CD4-positive, CD25-positive, alpha-beta regulatory T cell (primary cell): Measurements from ENCODE around the gene BABAM2. TPM values are rescaled to one million over a fixed set of nuclear protein-coding genes. Genes with fewer than 3 reads are reported as not detected.

Source experiments
- ATAC-seq, 2 donors: fragments of 150-1000 bp; cut with Tn5 transposase; one replicate each; pipeline ENCODE4 v1.10.0; 2021; ENCODE audit warnings: low read depth in 2 of 2, moderate number of reproducible peaks in 2 of 2, moderate library complexity in 1 of 2
- DNase-seq, 3 donors: peaks; one replicate each; pipeline versions ENCODE4 v3.0.0 to v3.0.0-alpha.2; 2012 to 2022; ENCODE audit warnings: mixed read lengths in 1 of 3
- H3K27ac ChIP-seq: one replicate; pipeline ENCODE4 v1.7.0; 2013; ENCODE audit warnings: mild to moderate bottlenecking, low read length; ENCODE audit not compliant: insufficient read depth, poor library complexity, severe bottlenecking
- H3K27me3 ChIP-seq: one replicate; pipeline ENCODE4 v1.7.0; 2013; ENCODE audit warnings: low read length; ENCODE audit not compliant: control insufficient read depth, insufficient read depth
- H3K36me3 ChIP-seq: one replicate; pipeline ENCODE4 v1.7.0; 2013; ENCODE audit warnings: mild to moderate bottlenecking, low read length, moderate library complexity; ENCODE audit not compliant: control insufficient read depth, insufficient read depth
- H3K4me1 ChIP-seq: 2 replicates; pipeline ENCODE4 v1.7.0; 2013; ENCODE audit warnings: mild to moderate bottlenecking, low read length; ENCODE audit not compliant: insufficient read depth, control insufficient read depth, poor library complexity, severe bottlenecking
- H3K4me3 ChIP-seq: one replicate; pipeline ENCODE4 v1.7.0; 2013; ENCODE audit warnings: low read depth, mild to moderate bottlenecking, low read length, moderate library complexity
- H3K9me3 ChIP-seq, 2 experiments: 1 replicate in 1 of 2; 2 replicates in 1 of 2; pipeline ENCODE4 v1.7.0; 2013; ENCODE audit warnings: low read length in 2 of 2, mild to moderate bottlenecking in 1 of 2, moderate library complexity in 1 of 2; ENCODE audit not compliant: control insufficient read depth in 2 of 2
- H3K27ac Mint-ChIP-seq, 3 donors: one replicate each; pipeline ENCODE4 v1.8.0; 2020 to 2022; ENCODE audit warnings: mild to moderate bottlenecking in 3 of 3, mixed read lengths in 3 of 3, moderate library complexity in 2 of 3
- H3K27me3 Mint-ChIP-seq: one replicate; pipeline ENCODE4 v1.8.0; 2022; ENCODE audit warnings: mild to moderate bottlenecking, mixed read lengths
- H3K36me3 Mint-ChIP-seq: one replicate; pipeline ENCODE4 v1.8.0; 2020; ENCODE audit warnings: mixed read lengths
- H3K4me1 Mint-ChIP-seq, 4 donors: one replicate each; pipeline ENCODE4 v1.8.0; 2020 to 2022; ENCODE audit warnings: mixed read lengths in 4 of 4, mild to moderate bottlenecking in 1 of 4
- H3K4me3 Mint-ChIP-seq, 4 donors: one replicate each; pipeline ENCODE4 v1.8.0; 2020 to 2022; ENCODE audit warnings: mild to moderate bottlenecking in 4 of 4, mixed read lengths in 4 of 4, moderate library complexity in 3 of 4
- H3K9me3 Mint-ChIP-seq, 7 donors: one replicate each; pipeline ENCODE4 v1.8.0; 2020 to 2022; ENCODE audit warnings: mixed read lengths in 7 of 7, mild to moderate bottlenecking in 3 of 7, moderate library complexity in 2 of 7
- polyA plus RNA-seq, 4 donors: library from polyadenylated mRNA; unstranded; fragments of 300-500 nt; fragmentation: Illumina TruSeq; gene quantifications; one replicate each; pipeline ENCODE4 v1.2.3, GENCODE V29; 2021
- total RNA-seq: library from RNA; stranded (reverse); gene quantifications from one replicate; pipeline ENCODE4 v1.2.3, GENCODE V29; 2022

The BABAM2 gene
- total and polyA plus RNA-seq, 5 donors from 2014 or later, result 42.9 to 70.0 (median 58.5) TPM

DNA sequence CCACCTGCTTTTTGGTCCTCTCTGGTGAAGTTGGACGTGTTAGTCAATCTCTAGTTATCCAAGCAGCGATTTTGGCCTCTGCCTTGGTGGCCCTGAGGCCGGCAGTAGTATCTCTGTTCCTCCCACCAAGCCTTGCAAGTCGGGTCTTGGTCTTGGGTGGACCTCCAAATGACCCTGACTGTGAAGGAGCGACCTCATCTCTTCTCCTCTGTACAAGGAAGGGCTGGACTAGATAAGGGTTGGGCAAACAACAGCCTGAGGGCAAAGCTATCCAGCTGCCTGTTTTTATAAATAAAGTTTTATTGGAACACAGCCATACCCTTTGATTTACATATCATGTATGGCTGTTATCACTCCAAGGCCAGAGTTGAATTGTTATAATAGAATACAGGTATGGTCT lies 427.5 kb downstream of the BABAM2 start:
- no peaks in the 10 kb centered on the region for H3K27me3 Mint-ChIP-seq
- no peaks in the 10 kb centered on the region for H3K9me3 Mint-ChIP-seq
- H3K4me1 ChIP-seq, result no peaks in the 10 kb centered on the region
- peaks cover 20% of the 10 kb centered on the region for H3K36me3 Mint-ChIP-seq
- no peak overlapping the region for H3K27ac ChIP-seq
- H3K4me3 Mint-ChIP-seq, result no peak overlapping the region
- H3K27me3 ChIP-seq, result no peaks in the 10 kb centered on the region
- H3K9me3 ChIP-seq, result no peaks in the 10 kb centered on the region
- H3K4me1 Mint-ChIP-seq, result peaks cover 0 to 6% (median 3%) of the 10 kb centered on the region in 4 donors
- no peak overlapping the region for H3K4me3 ChIP-seq
- peak overlapping the region in 1 of 3 donors; percentile 42 for H3K27ac Mint-ChIP-seq
- DNase-seq (no peak), ATAC-seq (no peak)
- H3K36me3 ChIP-seq, result no peaks in the 10 kb centered on the region

DNA sequence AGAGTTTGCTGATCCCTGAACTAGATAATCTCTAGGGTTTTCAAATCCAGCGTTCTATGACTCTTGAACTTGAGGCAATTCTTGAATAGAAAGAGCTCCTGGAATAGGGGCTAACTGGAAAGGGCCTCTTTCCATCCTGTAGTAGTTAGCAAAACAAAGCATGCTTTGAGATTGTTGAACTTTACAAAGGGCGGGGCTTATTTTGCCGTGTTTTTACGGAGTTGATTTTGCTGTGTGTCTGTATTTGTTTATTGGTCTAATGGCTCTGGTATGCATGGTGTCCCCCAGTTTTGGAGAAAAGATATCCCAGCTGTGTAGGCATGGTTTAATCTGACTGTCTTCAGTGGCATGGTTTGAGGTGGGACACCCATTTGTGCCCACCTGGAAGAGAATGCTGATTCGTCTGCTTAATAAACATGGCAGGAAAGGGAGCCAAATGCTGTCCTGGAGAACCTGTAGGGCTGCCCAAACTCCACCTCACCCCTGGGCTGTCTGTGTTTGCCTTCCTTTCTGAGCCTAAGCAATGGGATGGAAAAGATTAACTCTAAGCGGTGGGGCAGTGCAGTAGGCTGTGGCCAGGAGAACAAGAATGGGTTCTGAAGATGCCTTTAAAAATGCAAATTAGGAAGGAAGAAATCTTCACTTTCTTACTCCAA lies 428.1 kb downstream of the BABAM2 start:
- H3K4me3 Mint-ChIP-seq, result no peak overlapping the region
- H3K4me3 ChIP-seq, result no peak overlapping the region
- peak overlapping the region in 1 of 3 donors; percentile 51 for H3K27ac Mint-ChIP-seq

DNA sequence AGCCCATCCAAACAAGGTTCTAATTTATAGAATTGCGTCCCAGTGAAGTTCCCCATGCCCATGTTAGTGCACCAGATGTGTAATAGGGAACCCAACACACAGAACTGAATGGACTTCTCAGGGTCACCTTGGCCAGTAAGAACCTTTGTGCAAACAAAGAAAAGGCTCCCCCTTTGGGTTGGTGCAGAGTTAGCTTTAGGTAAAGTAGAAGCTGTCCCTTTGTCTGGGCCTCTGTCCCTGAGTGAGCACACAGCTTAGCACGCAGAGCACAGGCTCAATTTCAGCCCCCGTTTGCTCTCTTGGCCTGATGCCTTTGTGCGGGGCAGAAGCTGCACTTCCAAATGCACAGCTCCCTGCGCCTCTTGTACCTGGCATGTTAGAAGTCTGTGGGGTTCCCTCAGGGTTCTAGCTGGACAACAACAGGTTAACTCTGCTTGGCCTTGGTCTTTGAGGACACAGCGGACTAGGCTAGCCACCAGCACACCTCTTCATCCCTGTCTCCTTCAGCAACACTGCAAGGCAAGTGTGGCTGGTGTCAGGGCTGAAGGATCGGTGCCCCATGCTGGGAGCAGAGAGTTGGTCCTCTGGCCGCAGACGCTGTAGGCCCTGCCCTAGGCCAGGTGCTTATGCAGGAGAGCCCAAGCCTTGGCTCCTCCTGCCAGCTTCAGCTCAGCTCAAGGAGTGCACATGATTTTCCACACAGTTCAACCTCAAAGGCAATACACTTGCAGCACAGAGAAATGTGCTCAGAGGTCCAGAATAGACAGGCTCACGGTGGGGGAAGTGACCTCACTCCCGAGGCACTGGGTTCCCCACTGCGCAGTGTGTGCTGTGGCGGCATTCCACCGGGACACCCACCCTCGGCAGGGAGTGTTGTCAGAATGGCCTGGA lies 428.8 kb downstream of the BABAM2 start:
- no peaks in the 10 kb centered on the region for H3K9me3 Mint-ChIP-seq
- peaks cover 23% of the 10 kb centered on the region for H3K36me3 Mint-ChIP-seq
- peaks cover 0 to 6% (median 4%) of the 10 kb centered on the region in 4 donors for H3K4me1 Mint-ChIP-seq
- Histone ChIP-seq H3K4me1 (no peaks in the 10 kb centered on the region), H3K4me3 (no peak overlapping the region), H3K9me3 (no peaks in the 10 kb centered on the region), H3K27me3 (no peaks in the 10 kb centered on the region), H3K27ac (no peak overlapping the region), H3K36me3 (no peaks in the 10 kb centered on the region)
- ATAC-seq (no peak), DNase-seq (no peak)
- H3K27me3 Mint-ChIP-seq, result no peaks in the 10 kb centered on the region
- no peak overlapping the region for H3K27ac Mint-ChIP-seq
- no peak overlapping the region for H3K4me3 Mint-ChIP-seq

More for the DNA sequence above, 428.1 kb downstream of the BABAM2 start:
- peaks cover 16% of the 10 kb centered on the region for H3K36me3 Mint-ChIP-seq
- ATAC-seq (no peak), DNase-seq (no peak)
- no peak overlapping the region for H3K27ac ChIP-seq
- no peaks in the 10 kb centered on the region for H3K27me3 Mint-ChIP-seq
- H3K36me3 ChIP-seq, result no peaks in the 10 kb centered on the region
- no peaks in the 10 kb centered on the region for H3K9me3 ChIP-seq
- H3K27me3 ChIP-seq, result no peaks in the 10 kb centered on the region
- no peaks in the 10 kb centered on the region for H3K4me1 ChIP-seq
- H3K9me3 Mint-ChIP-seq, result no peaks in the 10 kb centered on the region
- H3K4me1 Mint-ChIP-seq, result peaks cover 0 to 6% (median 3%) of the 10 kb centered on the region in 4 donors

DNA sequence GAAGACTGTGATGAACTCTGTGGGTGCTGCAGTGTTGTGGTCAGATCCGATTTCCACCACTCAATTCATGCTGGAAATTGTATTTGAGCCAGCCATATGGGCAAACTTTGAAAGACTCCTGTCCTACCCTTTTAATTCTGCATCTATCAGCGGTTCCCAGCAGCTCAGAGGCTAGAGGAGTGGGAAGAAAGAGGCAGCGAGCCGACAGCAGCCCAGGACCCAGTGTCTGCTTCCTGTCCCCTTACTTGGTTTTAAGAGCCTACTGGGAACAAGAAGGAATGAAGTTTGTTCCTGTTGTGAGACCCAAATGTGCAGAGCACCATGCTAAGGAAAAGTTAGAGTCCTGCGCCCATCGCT lies 429.5 kb downstream of the BABAM2 start:
- ATAC-seq, result no peak
- H3K4me3 Mint-ChIP-seq, result no peak overlapping the region
- H3K36me3 ChIP-seq, result no peaks in the 10 kb centered on the region

DNA sequence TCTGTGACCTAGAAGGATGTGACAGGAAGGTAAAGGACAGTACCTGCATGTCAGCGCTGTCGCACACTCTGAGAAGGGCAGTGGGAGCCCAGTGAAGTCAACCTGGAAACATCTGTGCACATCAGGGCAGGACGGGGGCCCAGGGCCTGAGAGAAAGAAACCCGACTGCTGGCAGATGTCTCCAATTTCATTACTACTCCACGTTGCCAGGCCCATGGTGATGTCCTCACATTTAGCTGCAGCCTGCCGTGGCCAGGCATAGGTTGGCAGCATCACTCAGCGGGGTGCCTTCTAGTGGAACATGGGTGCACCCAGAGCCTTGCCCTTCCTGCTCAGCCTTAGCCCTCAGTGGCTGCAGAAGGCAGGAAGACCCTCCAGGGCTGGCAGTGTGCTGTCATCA lies 429.8 kb downstream of the BABAM2 start:
- no peaks in the 10 kb centered on the region for H3K27me3 Mint-ChIP-seq
- DNase-seq, result no peak
- Histone ChIP-seq H3K27ac (no peak overlapping the region), H3K4me3 (no peak overlapping the region), H3K36me3 (no peaks in the 10 kb centered on the region), H3K9me3 (no peaks in the 10 kb centered on the region), H3K27me3 (no peaks in the 10 kb centered on the region), H3K4me1 (no peaks in the 10 kb centered on the region)
- H3K9me3 Mint-ChIP-seq, result no peaks in the 10 kb centered on the region
- no peak for ATAC-seq
- peaks cover 20% of the 10 kb centered on the region for H3K36me3 Mint-ChIP-seq
- peaks cover 0 to 6% (median 3%) of the 10 kb centered on the region in 4 donors for H3K4me1 Mint-ChIP-seq
- H3K27ac Mint-ChIP-seq, result no peak overlapping the region
- H3K4me3 Mint-ChIP-seq, result no peak overlapping the region

More for the DNA sequence above, 429.5 kb downstream of the BABAM2 start:
- H3K27me3 ChIP-seq, result no peaks in the 10 kb centered on the region
- Mint-ChIP-seq H3K27me3 (no peaks in the 10 kb centered on the region), H3K9me3 (no peaks in the 10 kb centered on the region), H3K4me1 (peaks cover 0 to 6% (median 1%) of the 10 kb centered on the region in 4 donors), H3K36me3 (peaks cover 20% of the 10 kb centered on the region), H3K27ac (no peak overlapping the region)
- no peaks in the 10 kb centered on the region for H3K9me3 ChIP-seq
- DNase-seq, result no peak
- no peaks in the 10 kb centered on the region for H3K4me1 ChIP-seq
- H3K27ac ChIP-seq, result no peak overlapping the region
- H3K4me3 ChIP-seq, result no peak overlapping the region

DNA sequence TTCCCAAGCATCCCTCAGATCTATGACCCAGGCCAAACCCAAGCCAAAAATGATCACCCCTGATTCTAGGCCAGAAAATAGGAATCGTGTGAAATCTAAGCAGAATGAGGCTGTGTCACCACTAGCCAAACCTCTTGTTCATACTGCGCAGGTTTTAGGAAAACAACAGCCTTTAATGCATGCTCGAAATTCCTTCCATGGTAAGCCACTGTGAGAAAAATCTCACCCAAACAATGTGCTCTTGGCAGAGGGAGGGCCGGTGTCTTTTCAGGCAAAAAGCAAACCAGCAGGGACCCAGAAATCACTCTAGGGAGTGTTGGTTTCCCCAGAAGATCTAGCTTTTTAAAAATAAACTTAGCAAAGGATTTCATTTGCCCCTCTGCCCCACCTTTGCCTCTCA lies 430.9 kb downstream of the BABAM2 start:
- no peak overlapping the region for H3K27ac ChIP-seq
- no peaks in the 10 kb centered on the region for H3K27me3 ChIP-seq
- H3K9me3 ChIP-seq, result no peaks in the 10 kb centered on the region
- H3K36me3 Mint-ChIP-seq, result peaks cover 20% of the 10 kb centered on the region
- H3K27me3 Mint-ChIP-seq, result no peaks in the 10 kb centered on the region
- no peaks in the 10 kb centered on the region for H3K9me3 Mint-ChIP-seq
- no peak for ATAC-seq
- H3K27ac Mint-ChIP-seq, result no peak overlapping the region
- peaks cover 0 to 6% (median 3%) of the 10 kb centered on the region in 4 donors for H3K4me1 Mint-ChIP-seq
- H3K4me3 ChIP-seq, result no peak overlapping the region
- no peak overlapping the region for H3K4me3 Mint-ChIP-seq
- no peaks in the 10 kb centered on the region for H3K36me3 ChIP-seq
- no peak for DNase-seq
- no peaks in the 10 kb centered on the region for H3K4me1 ChIP-seq

DNA sequence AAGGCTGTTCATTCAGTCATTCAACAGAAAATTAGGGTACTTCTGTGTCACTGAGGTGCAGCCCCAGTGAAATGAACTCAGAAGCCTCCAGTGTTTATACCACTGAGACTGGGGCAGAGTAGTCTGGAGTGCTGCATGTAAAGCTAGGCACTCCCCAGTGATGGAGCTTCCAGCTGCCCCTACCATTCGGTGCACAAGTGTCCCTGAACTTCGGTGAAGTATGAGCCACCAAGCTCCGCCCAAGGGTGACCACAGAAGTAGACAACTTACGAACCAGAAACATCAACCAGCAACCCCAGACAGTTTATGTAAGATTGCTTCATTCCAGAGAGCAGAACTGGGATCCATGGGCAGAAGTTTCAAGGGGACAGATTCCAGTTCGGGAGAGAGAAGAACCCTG lies 431.5 kb downstream of the BABAM2 start:
- H3K27ac ChIP-seq, result no peak overlapping the region
- peaks cover 0 to 6% (median 3%) of the 10 kb centered on the region in 4 donors for H3K4me1 Mint-ChIP-seq
- no peaks in the 10 kb centered on the region for H3K27me3 ChIP-seq
- H3K36me3 ChIP-seq, result no peaks in the 10 kb centered on the region
- no peaks in the 10 kb centered on the region for H3K27me3 Mint-ChIP-seq
- H3K9me3 Mint-ChIP-seq, result no peaks in the 10 kb centered on the region
- H3K9me3 ChIP-seq, result no peaks in the 10 kb centered on the region
- no peak for ATAC-seq
- H3K4me1 ChIP-seq, result no peaks in the 10 kb centered on the region
- H3K4me3 Mint-ChIP-seq, result no peak overlapping the region
- peak overlapping the region in 1 of 3 donors; percentile 49 for H3K27ac Mint-ChIP-seq
- no peak overlapping the region for H3K4me3 ChIP-seq
- H3K36me3 Mint-ChIP-seq, result peaks cover 23% of the 10 kb centered on the region
- no peak for DNase-seq
